Measurements from ENCODE around the gene GSG1L.
"Not testable (repeated sequence)": the region's sequence is repeated elsewhere in the genome, so short reads cannot be mapped to it uniquely, and the experiment has no call there.

Gene GSG1L

GRCh38 chr16:27945233-27945973, 118.1 kb downstream of the GSG1L start:
- DNase-seq (ENCODE audit: low spot score): no peak

GRCh38 chr16:27943766-27944165, 119.7 kb downstream of the GSG1L start:
- DNase-seq (ENCODE audit: low spot score): no peak

- DNase-seq (ENCODE audit: low spot score): not testable (repeated sequence)
Observed at GRCh38 chr16:27942071-27942470, 121.4 kb downstream of the GSG1L start.

- DNase-seq (ENCODE audit: low spot score): no peak
Observed at GRCh38 chr16:27935076-27935475, 128.4 kb downstream of the GSG1L start.

GRCh38 chr16:27932542-27933135, 130.9 kb downstream of the GSG1L start:
- no peak for DNase-seq (ENCODE audit: low spot score)

- no peak for DNase-seq (ENCODE audit: low spot score)
Observed at GRCh38 chr16:27929818-27930217, 133.7 kb downstream of the GSG1L start.

- no peak for DNase-seq (ENCODE audit: low spot score)
Observed at GRCh38 chr16:27928542-27928941, 135.0 kb downstream of the GSG1L start.

- DNase-seq (ENCODE audit: low spot score): no peak
Observed at GRCh38 chr16:27927266-27927901, 136.1 kb downstream of the GSG1L start.

GRCh38 chr16:27925612-27926011, 137.9 kb downstream of the GSG1L start:
- DNase-seq (ENCODE audit: low spot score): no peak

GRCh38 chr16:27924411-27925118, 138.9 kb downstream of the GSG1L start:
- no peak for DNase-seq (ENCODE audit: low spot score)

- no peak for DNase-seq (ENCODE audit: low spot score)
Observed at GRCh38 chr16:27923751-27924150, 139.8 kb downstream of the GSG1L start.

GRCh38 chr16:27922433-27922832, 141.1 kb downstream of the GSG1L start:
- no peak for DNase-seq (ENCODE audit: low spot score)

GRCh38 chr16:27921134-27921533, 142.4 kb downstream of the GSG1L start:
- DNase-seq (ENCODE audit: low spot score): no peak

GRCh38 chr16:27920391-27920891, 143.1 kb downstream of the GSG1L start:
- no peak for DNase-seq (ENCODE audit: low spot score)

GRCh38 chr16:27918755-27919154, 144.8 kb downstream of the GSG1L start:
- DNase-seq (ENCODE audit: low spot score): no peak

- DNase-seq (ENCODE audit: low spot score): no peak
Observed at GRCh38 chr16:27917949-27918348, 145.6 kb downstream of the GSG1L start.

GRCh38 chr16:27911486-27911885, 152.0 kb downstream of the GSG1L start:
- DNase-seq (ENCODE audit: low spot score): no peak

GRCh38 chr16:27907457-27907972, 156.0 kb downstream of the GSG1L start:
- no peak for DNase-seq (ENCODE audit: low spot score)

- DNase-seq (ENCODE audit: low spot score): peak; percentile 27
Observed at GRCh38 chr16:27906883-27907282, 156.6 kb downstream of the GSG1L start.

GRCh38 chr16:27903046-27903655, 160.4 kb downstream of the GSG1L start:
- DNase-seq (ENCODE audit: low spot score): no peak

GRCh38 chr16:27902551-27902950, 161.0 kb downstream of the GSG1L start:
- DNase-seq (ENCODE audit: low spot score): no peak

GRCh38 chr16:27901956-27902355, 161.6 kb downstream of the GSG1L start:
- DNase-seq (ENCODE audit: low spot score): no peak

All from AG08396 (cell line).